ENCODE data around the gene DDX24. TPM values are rescaled to one million over a fixed set of nuclear protein-coding genes. Genes with fewer than 3 reads are reported as not detected.

The DDX24 gene
- total RNA-seq, 1 experiment from 2014 or later, result 203 TPM

DNA sequence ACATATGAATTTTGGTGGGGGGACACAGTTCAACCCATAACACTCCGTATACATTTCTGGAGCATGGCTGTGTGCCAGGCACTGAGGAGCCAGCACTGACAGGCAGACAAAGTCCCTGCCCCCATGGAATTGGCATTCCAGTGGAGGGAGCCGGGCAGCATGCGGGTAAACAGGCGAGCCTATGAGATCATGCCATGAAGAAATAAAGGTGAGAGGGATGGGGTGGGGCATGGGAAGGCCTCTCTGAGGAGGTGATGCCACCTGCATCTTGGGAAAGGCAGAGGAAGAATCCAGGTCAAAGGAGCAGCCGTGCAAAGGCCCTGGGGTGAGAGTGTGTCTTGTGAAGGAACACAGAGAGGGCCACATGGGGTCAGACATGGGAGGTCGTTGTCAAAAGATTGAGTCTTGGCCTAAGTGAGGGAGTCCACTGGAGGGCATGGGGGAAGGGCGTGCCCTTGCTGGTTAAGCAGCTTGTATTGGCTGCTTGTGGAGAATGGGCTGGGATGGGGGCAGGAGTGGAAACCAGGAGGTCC lies 51.3 kb downstream of the DDX24 start:
- intact Hi-C loops (cut with micrococcal nuclease; ENCODE audit: unreplicated experiment), result no loop called here
- BruUV-seq (replicated peaks), result no TSS peak

DNA sequence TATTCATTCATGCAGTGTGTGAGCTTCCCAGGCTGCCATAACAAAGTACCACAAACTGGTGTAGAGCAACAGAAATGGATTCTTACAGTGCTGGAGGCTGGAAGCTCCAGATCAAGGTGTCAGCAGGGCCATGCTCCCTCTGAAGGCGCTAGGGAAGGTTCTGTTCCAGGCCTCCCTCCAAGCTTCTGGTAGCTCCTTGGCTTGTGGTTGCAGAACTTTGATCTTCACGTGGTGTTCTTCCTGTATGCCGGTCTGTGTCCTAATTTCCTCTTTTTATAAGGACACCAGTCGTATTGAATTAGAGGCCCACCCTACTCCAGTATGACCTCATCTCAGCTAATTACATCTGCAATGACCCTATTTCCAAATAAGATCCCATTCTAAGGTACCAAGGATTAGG lies 51.7 kb downstream of the DDX24 start:
- H3K4me3 ChIP-seq (ENCODE audit: low read depth, low read length, poor library complexity, severe bottlenecking), result no peak overlapping the region
- H3K4me1 ChIP-seq (ENCODE audit: insufficient read depth, low read length, poor library complexity, severe bottlenecking), result no peaks in the 10 kb centered on the region
- H3K9me3 ChIP-seq (ENCODE audit: low read depth, low read length, poor library complexity, severe bottlenecking), result no peaks in the 10 kb centered on the region
- CTCF ChIA-PET, result interaction anchor here (1.4 kb wide), 1 partner anchor 9 kb away, joined by 3 read pairs; no protein-coding TSS in a partner anchor
- no peaks in the 10 kb centered on the region for H3K27me3 ChIP-seq (replicated peaks; ENCODE audit: insufficient read depth, low read depth, low read length, poor library complexity)
- TF ChIP-seq, protein P1, sequence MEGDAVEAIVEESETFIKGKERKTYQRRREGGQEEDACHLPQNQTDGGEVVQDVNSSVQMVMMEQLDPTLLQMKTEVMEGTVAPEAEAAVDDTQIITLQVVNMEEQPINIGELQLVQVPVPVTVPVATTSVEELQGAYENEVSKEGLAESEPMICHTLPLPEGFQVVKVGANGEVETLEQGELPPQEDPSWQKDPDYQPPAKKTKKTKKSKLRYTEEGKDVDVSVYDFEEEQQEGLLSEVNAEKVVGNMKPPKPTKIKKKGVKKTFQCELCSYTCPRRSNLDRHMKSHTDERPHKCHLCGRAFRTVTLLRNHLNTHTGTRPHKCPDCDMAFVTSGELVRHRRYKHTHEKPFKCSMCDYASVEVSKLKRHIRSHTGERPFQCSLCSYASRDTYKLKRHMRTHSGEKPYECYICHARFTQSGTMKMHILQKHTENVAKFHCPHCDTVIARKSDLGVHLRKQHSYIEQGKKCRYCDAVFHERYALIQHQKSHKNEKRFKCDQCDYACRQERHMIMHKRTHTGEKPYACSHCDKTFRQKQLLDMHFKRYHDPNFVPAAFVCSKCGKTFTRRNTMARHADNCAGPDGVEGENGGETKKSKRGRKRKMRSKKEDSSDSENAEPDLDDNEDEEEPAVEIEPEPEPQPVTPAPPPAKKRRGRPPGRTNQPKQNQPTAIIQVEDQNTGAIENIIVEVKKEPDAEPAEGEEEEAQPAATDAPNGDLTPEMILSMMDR (conservative IDR thresholded peaks at IDR 0.05; ENCODE audit: low read depth, low read length), result no peak
- no peak for TF ChIP-seq EZH2 (IDR thresholded peaks at IDR 0.05; ENCODE audit: borderline replicate concordance, low read depth, low read length, poor library complexity, severe bottlenecking)
- H3K27ac ChIP-seq (ENCODE audit: low read depth, low read length, poor library complexity, severe bottlenecking), result no peak overlapping the region
- no TSS peak for BruUV-seq (replicated peaks)
- POLR2A ChIA-PET (ENCODE audit: low non-redundant PET), result no interaction called here
- intact Hi-C loops (cut with micrococcal nuclease; ENCODE audit: unreplicated experiment), result no loop called here
- H3K36me3 ChIP-seq (ENCODE audit: insufficient read depth, low read length, poor library complexity, severe bottlenecking), result no peaks in the 10 kb centered on the region
- DNase-seq (ENCODE audit: low spot score), result no peak

More for the DNA sequence above, 51.3 kb downstream of the DDX24 start:
- Histone ChIP-seq H3K9me3 (ENCODE audit: low read depth, low read length, poor library complexity, severe bottlenecking) (no peaks in the 10 kb centered on the region), H3K4me3 (ENCODE audit: low read depth, low read length, poor library complexity, severe bottlenecking) (no peak overlapping the region), H3K4me1 (ENCODE audit: insufficient read depth, low read length, poor library complexity, severe bottlenecking) (no peaks in the 10 kb centered on the region), H3K36me3 (ENCODE audit: insufficient read depth, low read length, poor library complexity, severe bottlenecking) (no peaks in the 10 kb centered on the region), H3K27me3 (replicated peaks; ENCODE audit: insufficient read depth, low read depth, low read length, poor library complexity) (no peaks in the 10 kb centered on the region), H3K27ac (ENCODE audit: low read depth, low read length, poor library complexity, severe bottlenecking) (no peak overlapping the region)
- no peak for DNase-seq (ENCODE audit: low spot score)
- POLR2A ChIA-PET (ENCODE audit: low non-redundant PET), result no interaction called here
- CTCF ChIA-PET, result interaction anchor here (1.4 kb wide), 1 partner anchor 8 kb away, joined by 3 read pairs; no protein-coding TSS in a partner anchor
- TF ChIP-seq, protein P1 (conservative IDR thresholded peaks at IDR 0.05; ENCODE audit: low read depth, low read length), result no peak

DNA sequence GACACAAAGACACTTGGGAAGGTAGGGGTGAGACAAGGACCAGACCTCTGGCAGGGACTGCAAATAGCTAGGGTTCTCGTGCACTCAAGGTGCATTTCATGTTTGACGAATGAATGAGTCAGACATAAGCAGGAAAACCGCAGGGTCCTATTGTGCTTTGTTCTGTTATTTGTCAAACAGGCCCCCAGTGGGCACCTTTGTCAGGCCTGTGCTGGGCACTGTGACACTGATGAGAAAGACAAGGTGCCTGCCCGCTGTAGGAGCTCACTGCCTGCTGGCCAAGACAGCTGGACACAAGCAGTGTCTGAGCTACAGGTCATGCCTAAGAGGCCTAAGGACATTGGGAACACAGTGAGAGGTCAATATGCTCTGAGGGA lies 52.6 kb downstream of the DDX24 start:
- no TSS peak for BruUV-seq (replicated peaks)
- H3K9me3 ChIP-seq (ENCODE audit: low read depth, low read length, poor library complexity, severe bottlenecking), result no peaks in the 10 kb centered on the region
- no peaks in the 10 kb centered on the region for H3K27me3 ChIP-seq (replicated peaks; ENCODE audit: insufficient read depth, low read depth, low read length, poor library complexity)
- no peaks in the 10 kb centered on the region for H3K4me1 ChIP-seq (ENCODE audit: insufficient read depth, low read length, poor library complexity, severe bottlenecking)
- DNase-seq (ENCODE audit: low spot score), result peak; percentile 34
- intact Hi-C loops (cut with micrococcal nuclease; ENCODE audit: unreplicated experiment), result no loop called here
- H3K27ac ChIP-seq (ENCODE audit: low read depth, low read length, poor library complexity, severe bottlenecking), result no peak overlapping the region
- H3K4me3 ChIP-seq (ENCODE audit: low read depth, low read length, poor library complexity, severe bottlenecking), result no peak overlapping the region
- H3K36me3 ChIP-seq (ENCODE audit: insufficient read depth, low read length, poor library complexity, severe bottlenecking), result no peaks in the 10 kb centered on the region
- POLR2A ChIA-PET (ENCODE audit: low non-redundant PET), result no interaction called here
- CTCF ChIA-PET, result interaction anchor here (1.4 kb wide), 1 partner anchor 10 kb away, joined by 3 read pairs; no protein-coding TSS in a partner anchor
- TF ChIP-seq EZH2 (IDR thresholded peaks at IDR 0.05; ENCODE audit: borderline replicate concordance, low read depth, low read length, poor library complexity, severe bottlenecking), result no peak
- TF ChIP-seq, protein P1 (conservative IDR thresholded peaks at IDR 0.05; ENCODE audit: low read depth, low read length), result no peak

Data from A673 (cell line).